Measurements from ENCODE around the gene PTPRT.

PTPRT gene

GRCh38 chr20:42082611-42083010 is 1107.1 kb downstream of the PTPRT start:
- Histone ChIP-seq H3K4me1 (ENCODE audit: control insufficient read depth, insufficient read depth, low read length) (no peaks in the 10 kb centered on the region), H3K27ac (ENCODE audit: insufficient read depth, low read depth, low read length, poor library complexity, severe bottlenecking) (no peak overlapping the region), H3K9me3 (ENCODE audit: control insufficient read depth, low read length) (no peaks in the 10 kb centered on the region), H3K4me3 (ENCODE audit: insufficient read depth, low read depth, low read length) (no peak overlapping the region), H3K36me3 (ENCODE audit: control insufficient read depth, insufficient read depth, low read length) (no peaks in the 10 kb centered on the region), H3K27me3 (ENCODE audit: control insufficient read depth, insufficient read depth, low read length, poor library complexity, severe bottlenecking) (no peaks in the 10 kb centered on the region)
- 76 to 93% methylated on average over 1 of the region's 1 CpG for WGBS, 2 experiments

- Histone ChIP-seq H3K4me3 (ENCODE audit: insufficient read depth, low read depth, low read length) (no peak overlapping the region), H3K9me3 (ENCODE audit: control insufficient read depth, low read length) (no peaks in the 10 kb centered on the region), H3K27ac (ENCODE audit: insufficient read depth, low read depth, low read length, poor library complexity, severe bottlenecking) (no peak overlapping the region), H3K27me3 (ENCODE audit: control insufficient read depth, insufficient read depth, low read length, poor library complexity, severe bottlenecking) (no peaks in the 10 kb centered on the region), H3K36me3 (ENCODE audit: control insufficient read depth, insufficient read depth, low read length) (no peaks in the 10 kb centered on the region), H3K4me1 (ENCODE audit: control insufficient read depth, insufficient read depth, low read length) (no peaks in the 10 kb centered on the region)
- WGBS, 2 experiments = 90 to 92% methylated on average over 3 to 4 of the region's 4 CpGs
Measured at GRCh38 chr20:42080956-42081355, 1108.8 kb downstream of the PTPRT start.

GRCh38 chr20:42074944-42075343 is 1114.8 kb downstream of the PTPRT start:
- 91 to 95% methylated on average over 1 of the region's 1 CpG for WGBS, 2 experiments
- no peaks in the 10 kb centered on the region for H3K36me3 ChIP-seq (ENCODE audit: control insufficient read depth, insufficient read depth, low read length)
- no peak overlapping the region for H3K27ac ChIP-seq (ENCODE audit: insufficient read depth, low read depth, low read length, poor library complexity, severe bottlenecking)
- no peaks in the 10 kb centered on the region for H3K4me1 ChIP-seq (ENCODE audit: control insufficient read depth, insufficient read depth, low read length)
- no peaks in the 10 kb centered on the region for H3K27me3 ChIP-seq (ENCODE audit: control insufficient read depth, insufficient read depth, low read length, poor library complexity, severe bottlenecking)
- no peaks in the 10 kb centered on the region for H3K9me3 ChIP-seq (ENCODE audit: control insufficient read depth, low read length)
- no peak overlapping the region for H3K4me3 ChIP-seq (ENCODE audit: insufficient read depth, low read depth, low read length)

- H3K4me1 ChIP-seq (ENCODE audit: control insufficient read depth, insufficient read depth, low read length) = no peaks in the 10 kb centered on the region
- H3K36me3 ChIP-seq (ENCODE audit: control insufficient read depth, insufficient read depth, low read length) = no peaks in the 10 kb centered on the region
- no peaks in the 10 kb centered on the region for H3K9me3 ChIP-seq (ENCODE audit: control insufficient read depth, low read length)
- no peak overlapping the region for H3K27ac ChIP-seq (ENCODE audit: insufficient read depth, low read depth, low read length, poor library complexity, severe bottlenecking)
- H3K27me3 ChIP-seq (ENCODE audit: control insufficient read depth, insufficient read depth, low read length, poor library complexity, severe bottlenecking) = no peaks in the 10 kb centered on the region
- H3K4me3 ChIP-seq (ENCODE audit: insufficient read depth, low read depth, low read length) = no peak overlapping the region
- WGBS, 2 experiments = 89% methylated on average over 3 of the region's 3 CpGs
Measured at GRCh38 chr20:42067596-42067995, 1122.1 kb downstream of the PTPRT start.

GRCh38 chr20:42067174-42067573 is 1122.5 kb downstream of the PTPRT start:
- Histone ChIP-seq H3K9me3 (ENCODE audit: control insufficient read depth, low read length) (no peaks in the 10 kb centered on the region), H3K27ac (ENCODE audit: insufficient read depth, low read depth, low read length, poor library complexity, severe bottlenecking) (no peak overlapping the region), H3K27me3 (ENCODE audit: control insufficient read depth, insufficient read depth, low read length, poor library complexity, severe bottlenecking) (no peaks in the 10 kb centered on the region), H3K36me3 (ENCODE audit: control insufficient read depth, insufficient read depth, low read length) (no peaks in the 10 kb centered on the region), H3K4me3 (ENCODE audit: insufficient read depth, low read depth, low read length) (no peak overlapping the region), H3K4me1 (ENCODE audit: control insufficient read depth, insufficient read depth, low read length) (no peaks in the 10 kb centered on the region)
- WGBS, 2 experiments = 93 to 96% methylated on average over 5 of the region's 5 CpGs

- Histone ChIP-seq H3K9me3 (ENCODE audit: control insufficient read depth, low read length) (no peaks in the 10 kb centered on the region), H3K36me3 (ENCODE audit: control insufficient read depth, insufficient read depth, low read length) (no peaks in the 10 kb centered on the region), H3K27me3 (ENCODE audit: control insufficient read depth, insufficient read depth, low read length, poor library complexity, severe bottlenecking) (no peaks in the 10 kb centered on the region), H3K4me1 (ENCODE audit: control insufficient read depth, insufficient read depth, low read length) (no peaks in the 10 kb centered on the region), H3K27ac (ENCODE audit: insufficient read depth, low read depth, low read length, poor library complexity, severe bottlenecking) (no peak overlapping the region), H3K4me3 (ENCODE audit: insufficient read depth, low read depth, low read length) (no peak overlapping the region)
- WGBS, 2 experiments = 93 to 94% methylated on average over 4 of the region's 4 CpGs
Measured at GRCh38 chr20:42063141-42063540, 1126.6 kb downstream of the PTPRT start.

- no peaks in the 10 kb centered on the region for H3K27me3 ChIP-seq (ENCODE audit: control insufficient read depth, insufficient read depth, low read length, poor library complexity, severe bottlenecking)
- H3K4me3 ChIP-seq (ENCODE audit: insufficient read depth, low read depth, low read length) = no peak overlapping the region
- H3K27ac ChIP-seq (ENCODE audit: insufficient read depth, low read depth, low read length, poor library complexity, severe bottlenecking) = no peak overlapping the region
- no peaks in the 10 kb centered on the region for H3K9me3 ChIP-seq (ENCODE audit: control insufficient read depth, low read length)
- WGBS, 2 experiments = 88% methylated on average over 3 of the region's 3 CpGs
- no peaks in the 10 kb centered on the region for H3K36me3 ChIP-seq (ENCODE audit: control insufficient read depth, insufficient read depth, low read length)
- H3K4me1 ChIP-seq (ENCODE audit: control insufficient read depth, insufficient read depth, low read length) = no peaks in the 10 kb centered on the region
Measured at GRCh38 chr20:42053350-42053749, 1136.4 kb downstream of the PTPRT start.

- Histone ChIP-seq H3K9me3 (ENCODE audit: control insufficient read depth, low read length) (no peaks in the 10 kb centered on the region), H3K27me3 (ENCODE audit: control insufficient read depth, insufficient read depth, low read length, poor library complexity, severe bottlenecking) (no peaks in the 10 kb centered on the region), H3K36me3 (ENCODE audit: control insufficient read depth, insufficient read depth, low read length) (no peaks in the 10 kb centered on the region), H3K4me3 (ENCODE audit: insufficient read depth, low read depth, low read length) (no peak overlapping the region), H3K27ac (ENCODE audit: insufficient read depth, low read depth, low read length, poor library complexity, severe bottlenecking) (no peak overlapping the region), H3K4me1 (ENCODE audit: control insufficient read depth, insufficient read depth, low read length) (no peaks in the 10 kb centered on the region)
- WGBS, 2 experiments = 95% methylated on average over 5 of the region's 5 CpGs
Measured at GRCh38 chr20:42051921-42052320, 1137.8 kb downstream of the PTPRT start.

- Histone ChIP-seq H3K9me3 (ENCODE audit: control insufficient read depth, low read length) (no peaks in the 10 kb centered on the region), H3K27ac (ENCODE audit: insufficient read depth, low read depth, low read length, poor library complexity, severe bottlenecking) (no peak overlapping the region), H3K36me3 (ENCODE audit: control insufficient read depth, insufficient read depth, low read length) (no peaks in the 10 kb centered on the region), H3K4me3 (ENCODE audit: insufficient read depth, low read depth, low read length) (no peak overlapping the region), H3K27me3 (ENCODE audit: control insufficient read depth, insufficient read depth, low read length, poor library complexity, severe bottlenecking) (no peaks in the 10 kb centered on the region), H3K4me1 (ENCODE audit: control insufficient read depth, insufficient read depth, low read length) (no peaks in the 10 kb centered on the region)
- 86 to 94% methylated on average over 7 of the region's 7 CpGs for WGBS, 2 experiments
Measured at GRCh38 chr20:42046371-42047085, 1143.2 kb downstream of the PTPRT start.

GRCh38 chr20:42043921-42044320 is 1145.8 kb downstream of the PTPRT start:
- Histone ChIP-seq H3K9me3 (ENCODE audit: control insufficient read depth, low read length) (no peaks in the 10 kb centered on the region), H3K36me3 (ENCODE audit: control insufficient read depth, insufficient read depth, low read length) (no peaks in the 10 kb centered on the region), H3K27ac (ENCODE audit: insufficient read depth, low read depth, low read length, poor library complexity, severe bottlenecking) (no peak overlapping the region), H3K27me3 (ENCODE audit: control insufficient read depth, insufficient read depth, low read length, poor library complexity, severe bottlenecking) (no peaks in the 10 kb centered on the region), H3K4me1 (ENCODE audit: control insufficient read depth, insufficient read depth, low read length) (no peaks in the 10 kb centered on the region), H3K4me3 (ENCODE audit: insufficient read depth, low read depth, low read length) (no peak overlapping the region)
- WGBS, 2 experiments = 84 to 95% methylated on average over 2 of the region's 2 CpGs
